Activated CD8-positive, alpha-beta T cell treated with anti-CD3 and anti-CD28 coated beads for 36 hours (primary cell): Measurements from ENCODE around the gene TNRC6B. TPM values are rescaled to one million over a fixed set of nuclear protein-coding genes. Genes with fewer than 3 reads are reported as not detected.

Experiments used
- ATAC-seq: fragments of 200-7000 bp; cut with Tn5 transposase; one replicate; pipeline ENCODE4 v1.10.0; 2021; ENCODE audit warnings: mild to moderate bottlenecking, moderate library complexity
- CTCF ChIA-PET: fragments of 350-600 bp; sonication (Branson Sonifier 250); formaldehyde crosslinking; loops from one replicate; lab custom pipeline; 2021; ENCODE audit warnings: antibody characterized with exemption; lab: Charles Lee
- POLR2A ChIA-PET: fragments of 350-600 bp; sonication (Branson Sonifier 250); formaldehyde crosslinking; loops from one replicate; lab custom pipeline; 2021; ENCODE audit warnings: antibody characterized with exemption; lab: Charles Lee
- DNase-seq: peaks from one replicate; pipeline ENCODE4 v3.0.0-alpha.2; 2020
- H3K27ac Mint-ChIP-seq: one replicate; pipeline ENCODE4 v1.8.0; 2021; ENCODE audit warnings: mild to moderate bottlenecking, mixed read lengths
- H3K27me3 Mint-ChIP-seq: one replicate; pipeline ENCODE4 v1.8.0; 2021; ENCODE audit warnings: mixed read lengths
- H3K36me3 Mint-ChIP-seq: one replicate; pipeline ENCODE4 v1.8.0; 2021; ENCODE audit warnings: low read depth, mixed read lengths
- H3K4me1 Mint-ChIP-seq: one replicate; pipeline ENCODE4 v1.8.0; 2021; ENCODE audit warnings: low read depth, mixed read lengths
- H3K4me3 Mint-ChIP-seq: one replicate; pipeline ENCODE4 v1.8.0; 2021; ENCODE audit warnings: mild to moderate bottlenecking, moderate library complexity, mixed read lengths
- H3K9me3 Mint-ChIP-seq: one replicate; pipeline ENCODE4 v1.8.0; 2021; ENCODE audit warnings: mixed read lengths
- intact Hi-C: fragments of 100-400 bp; cut with micrococcal nuclease; formaldehyde crosslinking; loops from one replicate; pipeline ENCODE4 v1.10.0; 2022
- total RNA-seq, 2 experiments: library from RNA; stranded (reverse); gene quantifications; one replicate each; pipeline ENCODE4 v1.2.3, GENCODE V29; 2021
- TF ChIP-seq, protein P1 (sequence below): fragments of 200-600 bp; IDR thresholded peaks from one replicate; pipeline ENCODE4 v1.8.0; 2022; ENCODE audit warnings: antibody characterized with exemption, mild to moderate bottlenecking

Gene TNRC6B
- total RNA-seq, 2 experiments from 2014 or later, result 42.6 to 45.2 TPM

DNA sequence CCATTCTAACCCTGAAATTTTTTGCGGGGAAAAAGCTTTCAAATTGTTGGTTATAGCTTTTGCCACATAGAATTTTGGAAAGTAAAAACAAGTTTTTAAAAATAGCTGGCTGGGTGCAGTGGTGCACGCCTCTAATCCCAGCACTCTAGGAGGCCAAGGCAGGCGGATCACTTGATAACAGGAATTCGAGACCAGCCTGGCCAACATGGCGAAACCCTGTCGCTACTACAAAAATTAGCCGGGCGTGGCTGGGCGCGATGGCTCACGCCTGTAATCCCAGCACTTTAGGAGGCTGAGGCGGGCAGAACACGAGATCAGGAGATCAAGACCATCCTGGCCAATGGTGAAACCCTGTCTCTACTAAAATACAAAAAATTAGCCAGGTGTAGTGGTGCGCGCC lies 54.9 kb downstream of the TNRC6B start:
- ATAC-seq (no peak), DNase-seq (no peak)
- Mint-ChIP-seq H3K36me3 (peaks cover 22% of the 10 kb centered on the region), H3K27ac (no peak overlapping the region), H3K27me3 (no peaks in the 10 kb centered on the region), H3K9me3 (no peaks in the 10 kb centered on the region), H3K4me1 (peaks cover 31% of the 10 kb centered on the region), H3K4me3 (no peak overlapping the region)
- POLR2A ChIA-PET, result interaction anchor here (0.6 kb wide), 1 partner anchor 116 kb away, joined by 4 read pairs; no protein-coding TSS in a partner anchor
- CTCF ChIA-PET, result interaction anchor here (1.0 kb wide), 1 partner anchor 10 kb away, joined by 3 read pairs; no protein-coding TSS in a partner anchor
- TF ChIP-seq, protein P1, sequence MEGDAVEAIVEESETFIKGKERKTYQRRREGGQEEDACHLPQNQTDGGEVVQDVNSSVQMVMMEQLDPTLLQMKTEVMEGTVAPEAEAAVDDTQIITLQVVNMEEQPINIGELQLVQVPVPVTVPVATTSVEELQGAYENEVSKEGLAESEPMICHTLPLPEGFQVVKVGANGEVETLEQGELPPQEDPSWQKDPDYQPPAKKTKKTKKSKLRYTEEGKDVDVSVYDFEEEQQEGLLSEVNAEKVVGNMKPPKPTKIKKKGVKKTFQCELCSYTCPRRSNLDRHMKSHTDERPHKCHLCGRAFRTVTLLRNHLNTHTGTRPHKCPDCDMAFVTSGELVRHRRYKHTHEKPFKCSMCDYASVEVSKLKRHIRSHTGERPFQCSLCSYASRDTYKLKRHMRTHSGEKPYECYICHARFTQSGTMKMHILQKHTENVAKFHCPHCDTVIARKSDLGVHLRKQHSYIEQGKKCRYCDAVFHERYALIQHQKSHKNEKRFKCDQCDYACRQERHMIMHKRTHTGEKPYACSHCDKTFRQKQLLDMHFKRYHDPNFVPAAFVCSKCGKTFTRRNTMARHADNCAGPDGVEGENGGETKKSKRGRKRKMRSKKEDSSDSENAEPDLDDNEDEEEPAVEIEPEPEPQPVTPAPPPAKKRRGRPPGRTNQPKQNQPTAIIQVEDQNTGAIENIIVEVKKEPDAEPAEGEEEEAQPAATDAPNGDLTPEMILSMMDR, result no peak
- intact Hi-C loops, result no loop called here

DNA sequence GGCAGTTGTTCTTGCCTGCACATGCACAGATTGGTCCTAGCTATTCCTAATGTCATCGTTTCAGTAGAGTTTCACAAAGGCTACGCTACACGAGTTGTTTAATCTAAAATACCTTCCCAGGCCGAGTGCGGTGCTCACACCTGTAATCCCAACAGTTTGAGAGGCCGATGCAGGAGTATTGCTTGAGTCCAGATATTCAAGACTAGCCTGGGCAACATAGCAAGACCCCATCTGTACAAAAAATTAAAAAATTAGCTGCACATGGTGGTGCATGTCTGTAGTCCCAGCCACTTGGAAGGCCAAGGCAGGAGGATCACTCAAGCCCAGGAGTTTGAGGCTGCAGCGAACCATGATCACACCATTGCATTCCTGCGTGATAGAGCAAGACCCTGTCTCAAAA lies 56.2 kb downstream of the TNRC6B start:
- POLR2A ChIA-PET, result no interaction called here
- no peak for ATAC-seq
- H3K36me3 Mint-ChIP-seq, result peaks cover 24% of the 10 kb centered on the region
- intact Hi-C loops, result no loop called here
- DNase-seq, result no peak
- no peaks in the 10 kb centered on the region for H3K27me3 Mint-ChIP-seq
- CTCF ChIA-PET, result no interaction called here
- TF ChIP-seq, protein P1, result no peak
- no peak overlapping the region for H3K4me3 Mint-ChIP-seq
- H3K27ac Mint-ChIP-seq, result no peak overlapping the region
- H3K9me3 Mint-ChIP-seq, result no peaks in the 10 kb centered on the region
- H3K4me1 Mint-ChIP-seq, result peaks cover 42% of the 10 kb centered on the region

DNA sequence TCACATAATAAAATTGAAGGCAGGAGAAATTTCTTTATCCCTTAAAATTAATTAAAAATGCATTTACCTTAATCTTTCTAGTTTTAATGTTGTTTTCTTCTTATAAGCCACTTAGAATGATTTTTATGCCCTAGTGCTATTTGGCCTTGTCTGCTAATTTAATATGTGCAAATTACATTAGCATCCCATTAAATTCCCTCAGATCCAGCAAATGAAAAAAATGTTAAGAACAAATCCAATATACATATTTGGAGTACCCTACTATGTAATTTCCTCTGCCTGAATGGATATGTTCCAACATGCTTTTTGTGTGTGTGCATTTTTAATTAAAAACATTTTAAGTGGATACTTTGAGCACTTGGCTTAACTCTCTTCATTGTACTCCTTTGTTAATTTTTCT lies 56.9 kb downstream of the TNRC6B start:
- TF ChIP-seq, protein P1, result no peak
- Mint-ChIP-seq H3K4me1 (peaks cover 47% of the 10 kb centered on the region), H3K27me3 (no peaks in the 10 kb centered on the region), H3K36me3 (peaks cover 21% of the 10 kb centered on the region), H3K9me3 (no peaks in the 10 kb centered on the region), H3K27ac (no peak overlapping the region), H3K4me3 (no peak overlapping the region)
- ATAC-seq (no peak), DNase-seq (no peak)
- CTCF ChIA-PET, result no interaction called here
- POLR2A ChIA-PET, result no interaction called here
- intact Hi-C loops, result no loop called here

DNA sequence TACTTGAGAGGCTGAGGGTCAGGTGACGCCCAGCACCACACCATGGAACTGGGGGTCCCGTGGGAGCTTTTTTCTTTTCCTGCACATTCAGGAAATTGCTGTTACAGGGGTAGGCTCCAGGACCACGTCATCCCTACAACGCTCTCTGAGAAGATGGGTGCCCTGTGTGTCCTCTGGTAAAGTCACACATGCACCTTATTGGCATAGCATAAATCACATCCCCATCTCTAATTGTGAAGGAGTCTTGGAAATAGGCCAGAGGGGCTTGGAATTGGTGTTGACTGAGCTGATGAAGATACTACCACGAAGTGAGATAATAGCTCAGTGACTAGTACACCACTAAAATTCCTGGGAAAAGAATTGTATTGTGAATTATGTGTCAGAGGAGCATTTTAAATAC lies 57.6 kb downstream of the TNRC6B start:
- peaks cover 18% of the 10 kb centered on the region for H3K36me3 Mint-ChIP-seq
- DNase-seq (no peak), ATAC-seq (no peak)
- H3K4me1 Mint-ChIP-seq, result peaks cover 52% of the 10 kb centered on the region
- no peaks in the 10 kb centered on the region for H3K9me3 Mint-ChIP-seq
- CTCF ChIA-PET, result no interaction called here
- POLR2A ChIA-PET, result no interaction called here
- H3K27ac Mint-ChIP-seq, result no peak overlapping the region
- intact Hi-C loops, result no loop called here
- TF ChIP-seq, protein P1, result no peak
- no peaks in the 10 kb centered on the region for H3K27me3 Mint-ChIP-seq
- H3K4me3 Mint-ChIP-seq, result no peak overlapping the region

DNA sequence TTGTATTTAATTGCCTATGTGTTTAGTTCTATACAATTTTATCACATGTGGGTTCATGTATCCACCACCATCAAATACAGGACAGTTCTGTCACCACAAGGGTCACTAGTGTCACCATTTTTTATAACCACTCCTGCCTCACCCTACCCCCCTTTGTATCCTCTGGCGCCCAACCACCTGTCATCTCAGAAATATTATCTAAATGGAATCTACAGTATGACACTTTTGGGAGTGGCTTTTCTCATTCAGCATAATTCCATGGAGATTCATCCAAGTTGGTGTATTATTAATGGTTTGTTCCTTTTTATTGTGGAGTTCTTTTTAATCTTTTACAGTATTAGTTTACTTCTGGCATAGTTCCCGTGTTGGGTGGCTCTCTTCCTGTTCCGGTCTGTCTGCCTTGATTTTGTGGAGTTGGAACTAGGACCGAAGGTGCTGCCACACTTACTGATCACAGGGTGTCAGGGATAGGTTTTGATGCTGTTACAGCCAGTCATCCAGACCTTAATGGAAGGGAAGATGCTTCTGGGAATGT lies 58.5 kb downstream of the TNRC6B start:
- ATAC-seq, result no peak
- Mint-ChIP-seq H3K27me3 (no peaks in the 10 kb centered on the region), H3K27ac (no peak overlapping the region), H3K9me3 (no peaks in the 10 kb centered on the region), H3K36me3 (peaks cover 16% of the 10 kb centered on the region), H3K4me3 (no peak overlapping the region), H3K4me1 (peaks cover 61% of the 10 kb centered on the region)
- no peak for DNase-seq
- ChIA-PET CTCF (no interaction called here), POLR2A (interaction anchor here (0.6 kb wide), 1 partner anchor 12 kb away, joined by 3 read pairs; no protein-coding TSS in a partner anchor)
- intact Hi-C loops, result no loop called here
- TF ChIP-seq, protein P1, result no peak
